HUES48 (cell line): ENCODE results near the gene MKNK1.

ENCODE experiments used
- H3K27ac ChIP-seq: one replicate; pipeline ENCODE4 v1.7.0; 2013; ENCODE audit warnings: low read depth, low read length, inconsistent platforms
- H3K27me3 ChIP-seq: 2 replicates; pipeline ENCODE4 v1.6.1; 2013; ENCODE audit warnings: mild to moderate bottlenecking, low read length; ENCODE audit not compliant: control insufficient read depth, insufficient read depth
- H3K36me3 ChIP-seq: 2 replicates; pipeline ENCODE4 v1.6.1; 2013; ENCODE audit warnings: low read length; ENCODE audit not compliant: control insufficient read depth, insufficient read depth
- H3K4me1 ChIP-seq: 2 replicates; pipeline ENCODE4 v1.6.1; 2013; ENCODE audit warnings: mild to moderate bottlenecking, low read length; ENCODE audit not compliant: control insufficient read depth, insufficient read depth
- H3K4me3 ChIP-seq: 2 replicates; pipeline ENCODE4 v1.5.1; 2013; ENCODE audit warnings: mild to moderate bottlenecking, low read depth, low read length
- H3K9ac ChIP-seq: 2 replicates; pipeline ENCODE4 v1.6.1; 2013; ENCODE audit warnings: mild to moderate bottlenecking, low read depth, low read length, moderate library complexity
- H3K9me3 ChIP-seq: 2 replicates; pipeline ENCODE4 v1.6.1; 2013; ENCODE audit warnings: low read length; ENCODE audit not compliant: control insufficient read depth, insufficient read depth

The MKNK1 gene

DNA sequence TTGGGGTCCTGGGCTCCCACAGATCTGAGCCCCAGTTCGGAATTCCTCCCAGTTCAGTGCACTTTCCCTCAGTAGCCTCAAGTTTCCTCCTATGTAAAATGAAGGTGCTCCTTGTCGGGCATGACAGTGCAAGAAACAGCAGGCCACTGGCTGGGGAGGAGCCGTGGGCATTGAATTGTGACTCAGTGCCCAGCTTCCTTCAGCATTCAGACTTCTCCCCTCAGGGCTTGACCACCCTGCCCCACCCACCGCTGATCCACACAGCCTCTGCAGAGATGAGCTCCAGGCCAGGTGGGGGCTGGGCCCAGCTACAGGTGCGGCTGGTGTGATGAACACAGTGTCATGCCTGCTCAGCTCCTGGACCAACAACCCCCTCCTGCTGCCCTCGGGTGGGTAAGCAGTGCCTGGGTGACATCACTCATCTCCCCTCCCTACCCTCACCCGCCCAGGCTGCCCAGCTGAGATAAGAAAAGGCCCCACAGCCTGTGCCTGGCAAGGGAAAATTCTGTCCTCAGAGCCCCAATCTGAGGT, 7.7 kb upstream of the MKNK1 start:
- Histone ChIP-seq H3K9me3 (no peaks in the 10 kb centered on the region), H3K27ac (no peak overlapping the region), H3K27me3 (peaks cover under 1% of the 10 kb centered on the region; the same call in 1 of the 2 replicates), H3K9ac (no peak overlapping the region), H3K4me1 (peaks cover 27% of the 10 kb centered on the region), H3K36me3 (no peaks in the 10 kb centered on the region), H3K4me3 (no peak overlapping the region)

DNA sequence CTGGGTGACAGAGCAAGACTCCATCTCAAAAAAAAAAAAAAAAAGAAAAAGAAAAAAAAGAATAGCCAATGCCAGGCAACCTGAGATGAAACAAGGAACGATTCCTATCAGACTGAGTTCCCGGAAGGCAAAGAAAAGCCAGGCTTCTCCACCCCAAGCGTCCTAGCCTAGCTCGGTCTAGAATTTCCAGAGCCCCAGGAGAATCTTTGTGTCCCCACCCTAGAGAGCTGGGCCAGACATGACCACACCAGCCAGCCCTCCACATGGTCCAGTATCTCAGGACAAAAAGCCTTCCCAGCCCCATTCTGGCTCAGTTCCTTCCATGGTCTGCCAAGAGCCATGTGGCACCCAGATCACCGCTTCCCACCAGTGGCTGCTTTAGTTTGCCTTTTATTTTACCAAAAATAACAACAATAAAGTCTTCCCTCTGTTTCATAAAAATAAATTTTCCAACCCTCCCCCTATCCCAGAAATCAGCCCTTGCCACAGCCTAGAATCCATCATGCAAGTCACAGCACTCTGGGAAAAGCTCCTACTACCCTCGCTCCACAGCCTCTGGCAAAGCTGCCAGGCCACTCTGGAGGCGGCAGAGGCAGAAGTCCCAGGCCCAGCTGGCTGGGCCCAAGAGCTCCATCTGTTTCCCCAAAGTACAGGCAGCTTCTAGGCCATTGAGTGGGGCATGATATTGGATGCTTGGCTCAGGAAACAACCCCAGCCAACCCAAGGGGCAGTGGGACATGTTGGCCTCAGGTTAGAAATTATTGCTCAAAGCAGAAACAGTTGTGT, 3.5 kb upstream of the MKNK1 start:
- Histone ChIP-seq H3K27me3 (no peaks in the 10 kb centered on the region), H3K9ac (no peak overlapping the region), H3K9me3 (no peaks in the 10 kb centered on the region), H3K27ac (no peak overlapping the region), H3K36me3 (no peaks in the 10 kb centered on the region), H3K4me3 (no peak overlapping the region), H3K4me1 (peaks cover 17% of the 10 kb centered on the region)

DNA sequence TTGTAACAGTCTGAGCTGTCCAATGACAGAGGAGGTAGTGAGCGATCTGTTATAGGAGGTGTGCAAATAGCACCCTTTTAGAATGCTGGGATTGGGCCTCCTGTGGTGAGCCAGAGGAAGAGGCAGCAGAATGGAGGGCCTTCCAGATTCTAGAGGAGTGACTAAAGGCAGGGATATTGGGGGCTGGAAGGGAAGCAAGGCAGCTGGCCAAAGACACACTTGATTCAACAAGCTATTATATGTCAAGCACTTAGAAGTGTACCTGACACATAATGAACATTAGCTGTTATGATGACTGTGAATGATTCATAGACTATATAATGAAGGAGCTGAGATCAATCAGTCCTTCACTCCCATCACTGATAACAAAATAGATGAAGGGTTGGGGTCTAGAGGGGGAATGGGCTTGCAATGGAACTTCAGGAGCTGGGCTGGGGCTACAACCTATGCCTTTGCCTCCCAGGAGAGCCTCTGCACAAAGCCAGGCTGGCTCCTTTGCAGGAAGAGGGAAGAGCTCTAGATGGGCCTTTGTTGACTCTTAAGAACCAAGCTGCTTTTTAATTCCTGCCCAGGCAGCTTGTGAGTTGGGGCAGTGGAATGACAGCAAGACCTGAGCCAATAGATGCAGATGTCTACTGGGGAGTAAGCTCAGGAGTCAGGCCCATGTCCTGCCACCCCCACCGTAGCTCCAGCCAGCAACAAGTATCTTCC, 2.3 kb upstream of the MKNK1 start:
- Histone ChIP-seq H3K9ac (no peak overlapping the region), H3K4me1 (peaks cover 12% of the 10 kb centered on the region), H3K4me3 (no peak overlapping the region), H3K36me3 (no peaks in the 10 kb centered on the region), H3K27ac (no peak overlapping the region), H3K27me3 (no peaks in the 10 kb centered on the region), H3K9me3 (no peaks in the 10 kb centered on the region)

DNA sequence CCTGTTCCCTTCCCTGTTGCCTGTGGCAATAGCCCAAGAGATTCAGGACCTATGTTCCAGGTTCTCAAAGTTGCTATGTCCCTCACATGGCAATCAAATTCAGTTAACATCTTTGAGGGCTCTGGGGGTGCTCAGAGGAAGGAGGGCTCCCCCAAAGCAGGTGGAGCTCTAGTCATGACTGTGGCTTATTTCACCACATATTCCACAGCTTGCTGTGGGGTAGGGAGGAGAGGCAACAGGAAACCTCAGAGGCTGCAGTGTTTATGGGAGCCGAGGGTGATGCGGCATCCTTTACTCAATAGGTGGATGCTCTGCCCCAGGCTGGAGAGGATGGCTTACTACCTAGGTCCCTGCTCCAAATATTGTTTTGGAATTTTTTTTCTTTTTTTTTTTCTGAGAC, 1.2 kb upstream of the MKNK1 start:
- no peak overlapping the region for H3K9ac ChIP-seq
- peaks cover 12% of the 10 kb centered on the region for H3K4me1 ChIP-seq
- H3K27me3 ChIP-seq: no peaks in the 10 kb centered on the region
- H3K36me3 ChIP-seq: no peaks in the 10 kb centered on the region
- no peaks in the 10 kb centered on the region for H3K9me3 ChIP-seq
- no peak overlapping the region for H3K27ac ChIP-seq
- H3K4me3 ChIP-seq: no peak overlapping the region

DNA sequence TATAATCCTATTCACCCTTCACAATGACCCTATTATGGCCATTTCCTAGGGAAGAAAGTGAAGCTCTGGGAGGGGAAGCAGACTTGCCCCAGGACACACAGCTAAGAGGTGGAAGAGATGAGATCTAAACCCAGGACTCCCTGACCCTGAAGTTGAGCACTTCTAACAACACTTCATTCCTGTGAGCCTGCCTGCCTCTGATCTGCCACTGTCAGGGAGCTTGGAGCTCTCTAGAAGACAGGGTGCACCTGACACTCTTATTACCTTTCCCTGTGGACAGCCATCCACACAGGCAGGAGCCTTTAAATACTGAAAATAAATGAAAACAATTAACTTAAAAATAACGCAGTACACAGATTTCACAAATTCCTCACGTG, 599 bp downstream of the MKNK1 start:
- peak overlapping the region; percentile 86 for H3K4me3 ChIP-seq
- H3K36me3 ChIP-seq: no peaks in the 10 kb centered on the region
- H3K9me3 ChIP-seq: no peaks in the 10 kb centered on the region
- H3K4me1 ChIP-seq: peaks cover 12% of the 10 kb centered on the region
- H3K27me3 ChIP-seq: no peaks in the 10 kb centered on the region
- no peak overlapping the region for H3K27ac ChIP-seq
- H3K9ac ChIP-seq: peak overlapping the region; percentile 43

DNA sequence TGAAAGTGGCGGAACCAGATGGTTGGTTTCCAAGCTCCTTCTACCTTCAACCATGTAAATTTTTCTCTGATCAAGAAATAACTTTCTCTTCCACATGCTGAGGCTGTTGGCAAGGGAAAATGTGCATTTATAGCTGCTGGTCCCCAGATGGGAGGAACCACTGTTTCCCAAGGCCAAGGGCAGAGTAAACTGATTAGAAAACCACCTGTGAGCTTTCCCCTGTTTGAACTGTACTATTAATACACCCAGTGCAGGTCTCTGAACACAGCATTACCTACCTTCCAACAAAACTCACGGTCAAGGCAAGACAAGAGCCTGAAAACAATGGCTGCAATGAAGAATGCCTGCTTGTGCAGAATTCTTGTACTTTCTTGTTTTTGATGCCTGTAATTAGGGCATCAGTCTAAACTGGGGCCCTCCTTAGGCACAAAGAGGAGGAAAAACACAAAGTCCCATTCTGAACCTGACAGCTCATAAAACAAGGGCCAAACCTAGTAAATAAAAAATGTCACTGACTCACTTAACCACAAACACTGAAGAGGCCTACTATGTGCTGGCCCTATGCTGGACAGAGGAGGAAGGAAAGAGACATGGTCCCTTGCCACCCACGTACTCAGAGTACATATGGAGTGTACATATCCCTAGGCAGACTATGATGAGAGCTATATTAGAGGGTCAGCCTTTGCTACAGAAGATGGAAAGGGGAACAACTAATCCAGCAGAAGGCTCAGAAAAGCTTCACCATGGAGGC, 2.6 kb downstream of the MKNK1 start:
- no peak overlapping the region for H3K27ac ChIP-seq
- peaks cover 12% of the 10 kb centered on the region for H3K4me1 ChIP-seq
- H3K4me3 ChIP-seq: no peak overlapping the region
- no peaks in the 10 kb centered on the region for H3K27me3 ChIP-seq
- H3K9ac ChIP-seq: no peak overlapping the region
- H3K36me3 ChIP-seq: no peaks in the 10 kb centered on the region
- H3K9me3 ChIP-seq: no peaks in the 10 kb centered on the region

DNA sequence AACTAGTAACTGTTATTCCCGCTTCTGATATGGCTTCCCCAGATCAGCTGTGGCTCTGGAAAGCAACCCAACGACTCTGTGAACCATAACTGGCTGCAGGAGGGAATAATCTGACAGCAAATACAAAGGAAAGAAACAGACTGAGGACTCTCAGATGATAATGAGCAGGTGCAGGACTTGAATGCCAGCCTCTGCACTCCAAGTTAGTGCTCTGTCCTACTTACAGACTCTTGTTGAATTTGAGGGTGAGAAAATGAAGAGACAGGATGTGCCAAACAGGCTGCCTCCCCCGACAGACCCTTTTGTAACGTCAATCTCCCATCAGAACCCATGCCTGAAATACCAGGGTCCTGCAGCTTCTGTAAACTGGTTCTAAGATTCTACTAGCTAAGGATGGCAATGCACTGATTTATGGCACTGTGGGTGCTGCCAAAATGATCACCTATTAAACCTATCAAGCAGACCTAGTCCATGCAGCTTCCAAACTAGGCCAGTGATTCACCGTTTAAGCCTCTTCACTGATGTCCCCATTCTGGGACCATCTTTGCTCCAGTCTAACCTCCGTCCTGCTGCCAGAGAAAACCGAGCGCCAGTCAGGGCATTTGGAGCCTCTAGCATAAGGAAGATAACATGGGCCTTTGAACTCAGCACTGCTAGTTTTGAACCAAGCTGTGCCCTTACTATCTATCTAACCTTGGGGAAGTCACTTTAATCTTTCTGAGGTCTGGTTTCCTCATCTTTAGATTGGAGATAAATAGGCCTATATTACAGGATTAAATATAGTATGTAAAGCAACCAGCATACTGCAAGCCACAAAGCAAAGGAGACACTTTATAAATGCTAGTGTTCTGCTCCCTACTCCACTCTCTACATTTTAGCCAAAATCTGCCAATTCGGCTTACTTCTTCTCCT, 4.8 kb downstream of the MKNK1 start:
- Histone ChIP-seq H3K27me3 (no peaks in the 10 kb centered on the region), H3K9me3 (no peaks in the 10 kb centered on the region), H3K36me3 (no peaks in the 10 kb centered on the region), H3K27ac (no peak overlapping the region), H3K4me1 (peaks cover 6% of the 10 kb centered on the region; the same call in 1 of the 2 replicates), H3K4me3 (no peak overlapping the region), H3K9ac (no peak overlapping the region)

DNA sequence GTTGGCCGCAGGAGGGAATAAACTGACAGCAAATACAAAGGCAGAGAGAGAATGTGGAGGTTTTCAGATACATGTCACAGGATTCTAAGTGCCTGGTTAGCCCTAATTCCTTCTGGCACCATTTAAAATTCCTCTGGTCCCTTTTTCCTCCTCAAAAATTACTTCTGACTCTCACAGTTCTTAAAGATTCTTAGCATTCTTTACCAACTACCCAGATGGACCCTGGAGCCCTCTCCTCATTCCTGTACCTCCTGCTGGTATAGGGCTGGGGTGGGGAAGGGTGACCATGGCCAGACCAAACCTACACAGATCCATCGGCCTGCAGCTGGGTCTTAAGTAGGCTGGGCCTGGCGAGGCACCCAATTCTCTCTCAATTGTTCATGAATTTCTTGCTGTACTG, 7.2 kb downstream of the MKNK1 start:
- Histone ChIP-seq H3K4me1 (no peaks in the 10 kb centered on the region), H3K27ac (no peak overlapping the region), H3K4me3 (no peak overlapping the region), H3K36me3 (peaks cover 15% of the 10 kb centered on the region), H3K27me3 (no peaks in the 10 kb centered on the region), H3K9me3 (no peaks in the 10 kb centered on the region), H3K9ac (no peak overlapping the region)

DNA sequence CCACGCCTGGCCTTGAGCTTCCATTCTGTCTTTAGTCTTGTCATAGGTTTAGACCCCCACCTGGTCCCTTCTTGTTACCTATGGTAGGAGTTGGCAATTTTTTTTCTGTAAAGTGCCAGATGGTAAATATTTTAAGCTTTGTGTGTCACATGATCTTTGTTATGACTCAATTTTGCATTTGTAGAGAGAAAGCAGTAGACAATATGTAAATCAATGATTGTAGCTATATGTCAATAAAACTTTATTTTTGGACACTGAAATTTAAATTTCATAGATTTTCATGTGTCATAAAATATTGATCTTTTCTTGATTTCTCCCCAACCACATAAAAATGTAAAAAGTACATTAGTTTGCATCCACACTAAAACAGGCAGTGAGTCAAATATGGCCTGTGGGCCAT, 8.0 kb downstream of the MKNK1 start:
- Histone ChIP-seq H3K9ac (no peak overlapping the region), H3K27me3 (no peaks in the 10 kb centered on the region), H3K4me3 (no peak overlapping the region), H3K9me3 (no peaks in the 10 kb centered on the region), H3K27ac (no peak overlapping the region), H3K36me3 (peaks cover 19% of the 10 kb centered on the region), H3K4me1 (no peaks in the 10 kb centered on the region)

DNA sequence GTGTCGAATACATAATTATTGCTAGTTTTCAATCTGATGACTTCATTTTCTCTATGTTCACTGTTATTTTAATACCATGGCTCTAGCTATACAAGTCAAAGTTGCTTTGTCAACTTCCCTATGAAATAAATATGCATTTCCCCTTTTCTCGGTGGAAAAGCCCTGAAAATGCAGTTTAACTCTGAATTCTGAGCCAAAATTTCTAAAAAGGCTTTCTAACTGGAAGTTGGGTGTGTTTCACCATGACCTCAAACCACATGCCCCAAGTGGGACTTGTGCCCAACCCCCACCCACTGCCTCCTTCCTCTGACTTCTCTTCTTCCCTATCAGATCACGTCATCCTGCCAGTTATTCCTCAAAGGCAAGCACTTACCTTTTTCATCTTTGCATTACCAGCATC, 8.9 kb downstream of the MKNK1 start:
- Histone ChIP-seq H3K27ac (no peak overlapping the region), H3K36me3 (peaks cover 19% of the 10 kb centered on the region), H3K4me1 (no peaks in the 10 kb centered on the region), H3K4me3 (no peak overlapping the region), H3K9ac (no peak overlapping the region), H3K27me3 (no peaks in the 10 kb centered on the region), H3K9me3 (no peaks in the 10 kb centered on the region)
